ENCODE measurements around the gene CCDC137.

- TF ChIP-seq CTCF (CRISPR knock-in tag; IDR thresholded peaks at IDR 0.05) = no peak
- no peak for TF ChIP-seq TOPORS (CRISPR knock-in tag; IDR thresholded peaks at IDR 0.05)
- TF ChIP-seq EZH2 (conservative IDR thresholded peaks at IDR 0.05; ENCODE audit: low read depth, low read length) = no peak
- TF ChIP-seq MYC (CRISPR knock-in tag; IDR thresholded peaks at IDR 0.05; ENCODE audit: borderline replicate concordance) = no peak
- TF ChIP-seq CBX5 (CRISPR knock-in tag; IDR thresholded peaks at IDR 0.05; ENCODE audit: borderline replicate concordance) = no peak
- no peak for TF ChIP-seq SIN3A (IDR thresholded peaks at IDR 0.05; ENCODE audit: borderline replicate concordance, low read depth, low read length)
- TF ChIP-seq ZNF335 (CRISPR knock-in tag; IDR thresholded peaks at IDR 0.05) = no peak
These were observed 18.9 kb upstream of the CCDC137 start for GRCh38 chr17:81647640-81648012.
